Measurements from ENCODE around the gene KRT77.

KRT77 gene

GRCh38 chr12:52744493-52745156 lies 41.3 kb upstream of the KRT77 start:
- H3K4me3 ChIP-seq (ENCODE audit: control insufficient read depth in 1 of 7, extremely low read depth in 1 of 7, insufficient read depth in 4 of 7, low read depth in 2 of 7, low read length in 6 of 7) = no peak overlapping the region
- no peak overlapping the region for H3K27ac ChIP-seq (ENCODE audit: insufficient read depth in 1 of 2, low read depth in 1 of 2, low read length in 2 of 2, poor library complexity in 1 of 2, severe bottlenecking in 2 of 2)
- H3K27me3 ChIP-seq (replicated peaks in 2 of 5; ENCODE audit: control insufficient read depth in 4 of 5, insufficient read depth in 5 of 5, low read length in 4 of 5) = peaks cover 0 to 41% (median 4%) of the 10 kb centered on the region in 5 experiments
- DNase-seq = no peak
- peaks cover 0 to 5% (median 1%) of the 10 kb centered on the region in 4 experiments for H3K4me1 ChIP-seq (ENCODE audit: control extremely low read depth in 1 of 4, control insufficient read depth in 4 of 4, insufficient read depth in 4 of 4, low read length in 3 of 4)
- no peaks in the 10 kb centered on the region for H3K9me3 ChIP-seq (ENCODE audit: control extremely low read depth in 1 of 5, control insufficient read depth in 4 of 5, insufficient read depth in 2 of 5, low read depth in 1 of 5, low read length in 4 of 5)
- ChIA-PET POLR2A (no interaction called here), CTCF (no interaction called here)
- H3K36me3 ChIP-seq (ENCODE audit: control insufficient read depth in 4 of 4, insufficient read depth in 4 of 4, low read length in 3 of 4) = no peaks in the 10 kb centered on the region
- WGBS (ENCODE audit: insufficient coverage) = 83% methylated on average over 1 of the region's 1 CpG

GRCh38 chr12:52742822-52743457 lies 39.6 kb upstream of the KRT77 start:
- WGBS (ENCODE audit: insufficient coverage) = 76% methylated on average over 2 of the region's 3 CpGs
- Histone ChIP-seq H3K27me3 (replicated peaks in 2 of 5; ENCODE audit: control insufficient read depth in 4 of 5, insufficient read depth in 5 of 5, low read length in 4 of 5) (peaks cover 0 to 37% (median 4%) of the 10 kb centered on the region in 5 experiments), H3K27ac (ENCODE audit: insufficient read depth in 1 of 2, low read depth in 1 of 2, low read length in 2 of 2, poor library complexity in 1 of 2, severe bottlenecking in 2 of 2) (no peak overlapping the region), H3K4me1 (ENCODE audit: control extremely low read depth in 1 of 4, control insufficient read depth in 4 of 4, insufficient read depth in 4 of 4, low read length in 3 of 4) (no peaks in the 10 kb centered on the region), H3K9me3 (ENCODE audit: control extremely low read depth in 1 of 5, control insufficient read depth in 4 of 5, insufficient read depth in 2 of 5, low read depth in 1 of 5, low read length in 4 of 5) (no peaks in the 10 kb centered on the region), H3K36me3 (ENCODE audit: control insufficient read depth in 4 of 4, insufficient read depth in 4 of 4, low read length in 3 of 4) (no peaks in the 10 kb centered on the region), H3K4me3 (ENCODE audit: control insufficient read depth in 1 of 7, extremely low read depth in 1 of 7, insufficient read depth in 4 of 7, low read depth in 2 of 7, low read length in 6 of 7) (no peak overlapping the region)
- ChIA-PET POLR2A (no interaction called here), CTCF (interaction anchor here (1.1 kb wide), 1 partner anchor 159 kb away, joined by 3 read pairs; no protein-coding TSS in a partner anchor)
- no peak for DNase-seq

- H3K4me3 ChIP-seq (ENCODE audit: control insufficient read depth in 1 of 7, extremely low read depth in 1 of 7, insufficient read depth in 4 of 7, low read depth in 2 of 7, low read length in 6 of 7) = no peak overlapping the region
- WGBS (ENCODE audit: insufficient coverage) = 89% methylated on average over 4 of the region's 7 CpGs
- H3K27me3 ChIP-seq (replicated peaks in 2 of 5; ENCODE audit: control insufficient read depth in 4 of 5, insufficient read depth in 5 of 5, low read length in 4 of 5) = peaks cover 0 to 32% (median 4%) of the 10 kb centered on the region in 5 experiments
- H3K36me3 ChIP-seq (ENCODE audit: control insufficient read depth in 4 of 4, insufficient read depth in 4 of 4, low read length in 3 of 4) = no peaks in the 10 kb centered on the region
- ChIA-PET CTCF (interaction anchor here (1.1 kb wide), 1 partner anchor 158 kb away, joined by 3 read pairs; no protein-coding TSS in a partner anchor), POLR2A (no interaction called here)
- no peak overlapping the region for H3K27ac ChIP-seq (ENCODE audit: insufficient read depth in 1 of 2, low read depth in 1 of 2, low read length in 2 of 2, poor library complexity in 1 of 2, severe bottlenecking in 2 of 2)
- H3K9me3 ChIP-seq (ENCODE audit: control extremely low read depth in 1 of 5, control insufficient read depth in 4 of 5, insufficient read depth in 2 of 5, low read depth in 1 of 5, low read length in 4 of 5) = no peaks in the 10 kb centered on the region
- no peaks in the 10 kb centered on the region for H3K4me1 ChIP-seq (ENCODE audit: control extremely low read depth in 1 of 4, control insufficient read depth in 4 of 4, insufficient read depth in 4 of 4, low read length in 3 of 4)
- DNase-seq = no peak
Measured at GRCh38 chr12:52742196-52742580, 38.9 kb upstream of the KRT77 start.

- H3K36me3 ChIP-seq (ENCODE audit: control insufficient read depth in 4 of 4, insufficient read depth in 4 of 4, low read length in 3 of 4) = no peaks in the 10 kb centered on the region
- 35% methylated on average over 10 of the region's 16 CpGs for WGBS (ENCODE audit: insufficient coverage)
Measured at GRCh38 chr12:52741375-52742195, 38.3 kb upstream of the KRT77 start.

GRCh38 chr12:52740584-52740983 lies 37.3 kb upstream of the KRT77 start:
- no peaks in the 10 kb centered on the region for H3K9me3 ChIP-seq (ENCODE audit: control extremely low read depth in 1 of 5, control insufficient read depth in 4 of 5, insufficient read depth in 2 of 5, low read depth in 1 of 5, low read length in 4 of 5)
- H3K4me1 ChIP-seq (ENCODE audit: control extremely low read depth in 1 of 4, control insufficient read depth in 4 of 4, insufficient read depth in 4 of 4, low read length in 3 of 4) = no peaks in the 10 kb centered on the region
- no peaks in the 10 kb centered on the region for H3K36me3 ChIP-seq (ENCODE audit: control insufficient read depth in 4 of 4, insufficient read depth in 4 of 4, low read length in 3 of 4)
- H3K27ac ChIP-seq (ENCODE audit: insufficient read depth in 1 of 2, low read depth in 1 of 2, low read length in 2 of 2, poor library complexity in 1 of 2, severe bottlenecking in 2 of 2) = no peak overlapping the region
- no peak for DNase-seq
- ChIA-PET CTCF (interaction anchor here (1.2 to 1.3 kb wide), 2 partner anchors 22 to 130 kb away, joined by 4 to 5 read pairs; no protein-coding TSS in a partner anchor), POLR2A (no interaction called here)
- H3K27me3 ChIP-seq (replicated peaks in 2 of 5; ENCODE audit: control insufficient read depth in 4 of 5, insufficient read depth in 5 of 5, low read length in 4 of 5) = peaks cover 0 to 21% (median 2%) of the 10 kb centered on the region in 5 experiments
- H3K4me3 ChIP-seq (ENCODE audit: control insufficient read depth in 1 of 7, extremely low read depth in 1 of 7, insufficient read depth in 4 of 7, low read depth in 2 of 7, low read length in 6 of 7) = no peak overlapping the region

More at GRCh38 chr12:52741375-52742195, 38.3 kb upstream of the KRT77 start:
- DNase-seq = peak; percentile 60 to 88 (median 82)
- H3K27ac ChIP-seq (ENCODE audit: insufficient read depth in 1 of 2, low read depth in 1 of 2, low read length in 2 of 2, poor library complexity in 1 of 2, severe bottlenecking in 2 of 2) = no peak overlapping the region
- ChIA-PET CTCF (interaction anchor here (1.3 kb wide), 1 partner anchor 129 kb away, joined by 4 read pairs; no protein-coding TSS in a partner anchor), POLR2A (no interaction called here)
- peaks cover 0 to 26% (median 2%) of the 10 kb centered on the region in 5 experiments for H3K27me3 ChIP-seq (replicated peaks in 2 of 5; ENCODE audit: control insufficient read depth in 4 of 5, insufficient read depth in 5 of 5, low read length in 4 of 5)
- no peaks in the 10 kb centered on the region for H3K4me1 ChIP-seq (ENCODE audit: control extremely low read depth in 1 of 4, control insufficient read depth in 4 of 4, insufficient read depth in 4 of 4, low read length in 3 of 4)
- no peak overlapping the region for H3K4me3 ChIP-seq (ENCODE audit: control insufficient read depth in 1 of 7, extremely low read depth in 1 of 7, insufficient read depth in 4 of 7, low read depth in 2 of 7, low read length in 6 of 7)
- no peaks in the 10 kb centered on the region for H3K9me3 ChIP-seq (ENCODE audit: control extremely low read depth in 1 of 5, control insufficient read depth in 4 of 5, insufficient read depth in 2 of 5, low read depth in 1 of 5, low read length in 4 of 5)

GRCh38 chr12:52739963-52740362 lies 36.6 kb upstream of the KRT77 start:
- Histone ChIP-seq H3K9me3 (ENCODE audit: control extremely low read depth in 1 of 5, control insufficient read depth in 4 of 5, insufficient read depth in 2 of 5, low read depth in 1 of 5, low read length in 4 of 5) (no peaks in the 10 kb centered on the region), H3K4me1 (ENCODE audit: control extremely low read depth in 1 of 4, control insufficient read depth in 4 of 4, insufficient read depth in 4 of 4, low read length in 3 of 4) (no peaks in the 10 kb centered on the region), H3K4me3 (ENCODE audit: control insufficient read depth in 1 of 7, extremely low read depth in 1 of 7, insufficient read depth in 4 of 7, low read depth in 2 of 7, low read length in 6 of 7) (no peak overlapping the region), H3K27ac (ENCODE audit: insufficient read depth in 1 of 2, low read depth in 1 of 2, low read length in 2 of 2, poor library complexity in 1 of 2, severe bottlenecking in 2 of 2) (no peak overlapping the region), H3K27me3 (replicated peaks in 2 of 5; ENCODE audit: control insufficient read depth in 4 of 5, insufficient read depth in 5 of 5, low read length in 4 of 5) (peaks cover 0 to 25% (median 2%) of the 10 kb centered on the region in 5 experiments), H3K36me3 (ENCODE audit: control insufficient read depth in 4 of 4, insufficient read depth in 4 of 4, low read length in 3 of 4) (no peaks in the 10 kb centered on the region)
- no peak for DNase-seq
- CTCF ChIA-PET = interaction anchor here (1.2 kb wide), 1 partner anchor 22 kb away, joined by 5 read pairs; no protein-coding TSS in a partner anchor
- POLR2A ChIA-PET = no interaction called here

Data from common myeloid progenitor, CD34-positive (primary cell).